Smooth muscle cell (in vitro differentiated cells): ENCODE measurements around the gene PSMD5. TPM values are rescaled to one million over a fixed set of nuclear protein-coding genes. Genes with fewer than 3 reads are reported as not detected.

ENCODE experiments used
- DNase-seq: peaks from one replicate; lab custom pipeline; 2025; ENCODE audit not compliant: unreplicated experiment; lab: John Stamatoyannopoulos, UW
- H2AFZ ChIP-seq: fragments of 200-600 bp; sonication (generic); 2 replicates; pipeline ENCODE4 v1.6.0; 2016; ENCODE audit warnings: antibody characterized with exemption, low read depth, mild to moderate bottlenecking
- H3F3A ChIP-seq: fragments of 200-600 bp; sonication (generic); 2 replicates; pipeline ENCODE4 v1.6.0; 2017; ENCODE audit warnings: antibody characterized with exemption, low read depth
- H3K27ac ChIP-seq: fragments of 200-600 bp; sonication (generic); 2 replicates; pipeline ENCODE4 v1.5.1; 2016; ENCODE audit warnings: low read depth, mild to moderate bottlenecking
- H3K27me3 ChIP-seq: fragments of 200-600 bp; sonication (generic); 2 replicates; pipeline ENCODE4 v1.6.1; 2016; ENCODE audit warnings: low read depth, mild to moderate bottlenecking
- H3K36me3 ChIP-seq: fragments of 200-600 bp; sonication (generic); 2 replicates; pipeline ENCODE4 v1.5.1; 2016; ENCODE audit warnings: low read depth
- H3K4me1 ChIP-seq: fragments of 200-600 bp; sonication (generic); 2 replicates; pipeline ENCODE4 v1.5.1; 2016; ENCODE audit warnings: low read depth
- H3K4me2 ChIP-seq: fragments of 200-600 bp; sonication (generic); 2 replicates; pipeline ENCODE4 v1.6.0; 2016; ENCODE audit warnings: mild to moderate bottlenecking
- H3K4me3 ChIP-seq: fragments of 200-600 bp; sonication (generic); 2 replicates; pipeline ENCODE4 v1.5.1; 2016; ENCODE audit warnings: mild to moderate bottlenecking
- H3K79me2 ChIP-seq: fragments of 200-600 bp; sonication (generic); 2 replicates; pipeline ENCODE4 v1.6.0; 2016; ENCODE audit warnings: low read depth, mild to moderate bottlenecking
- H3K9ac ChIP-seq: fragments of 200-600 bp; sonication (generic); 2 replicates; pipeline ENCODE4 v1.6.0; 2016; ENCODE audit warnings: low read depth
- H3K9me3 ChIP-seq: fragments of 200-600 bp; sonication (generic); replicated peaks from 2 replicates; pipeline ENCODE4 v1.5.1; 2016; ENCODE audit warnings: low read depth
- H4K20me1 ChIP-seq: fragments of 200-600 bp; sonication (generic); 2 replicates; pipeline ENCODE4 v1.6.0; 2016; ENCODE audit warnings: low read depth
- CTCF ChIP-seq: fragments of 200-600 bp; sonication (generic); IDR thresholded peaks from 2 replicates; pipeline ENCODE4 v1.5.1; 2017; ENCODE audit warnings: borderline replicate concordance, mild to moderate bottlenecking, antibody characterized with exemption; ENCODE audit not compliant: insufficient read depth, poor library complexity, severe bottlenecking
- WGBS: methylation state at CpG from one replicate; pipeline ENCODE4 v1.1.7; 2016; ENCODE audit warnings: low lambda C conversion rate; 5-methylcytosine and 5-hydroxymethylcytosine counted together
- polyA plus RNA-seq: library from polyadenylated mRNA; unstranded; fragments of >200 nt; fragmentation: Nextera tagmentation; extraction: Ambion mirVana; gene quantifications from 2 replicates; pipeline ENCODE4 v1.2.1, GENCODE V29; 2016
- total RNA-seq: library from RNA; depleted of rRNA; stranded (reverse); fragments of >200 nt; gene quantifications from 2 replicates; pipeline ENCODE4 v1.2.3, GENCODE V29; 2014

The PSMD5 gene
- total and polyA plus RNA-seq, 2 experiments from 2014 or later, result 14.4 to 18.6 TPM

- Histone ChIP-seq H3K9me3 (no peaks in the 10 kb centered on the region), H2AFZ (no peak overlapping the region), H3K4me2 (no peak overlapping the region), H3F3A (no peaks in the 10 kb centered on the region), H3K79me2 (no peaks in the 10 kb centered on the region), H3K36me3 (no peaks in the 10 kb centered on the region), H3K4me3 (no peak overlapping the region), H3K4me1 (no peaks in the 10 kb centered on the region), H3K9ac (no peak overlapping the region), H3K27me3 (no peaks in the 10 kb centered on the region), H4K20me1 (no peaks in the 10 kb centered on the region), H3K27ac (no peak overlapping the region)
- WGBS, result 90% methylated on average over 3 of the region's 3 CpGs
- DNase-seq, result no peak
- no peak for TF ChIP-seq CTCF
Measured at GRCh38 chr9:120830865-120831264, 11.9 kb downstream of the PSMD5 start.

DNA sequence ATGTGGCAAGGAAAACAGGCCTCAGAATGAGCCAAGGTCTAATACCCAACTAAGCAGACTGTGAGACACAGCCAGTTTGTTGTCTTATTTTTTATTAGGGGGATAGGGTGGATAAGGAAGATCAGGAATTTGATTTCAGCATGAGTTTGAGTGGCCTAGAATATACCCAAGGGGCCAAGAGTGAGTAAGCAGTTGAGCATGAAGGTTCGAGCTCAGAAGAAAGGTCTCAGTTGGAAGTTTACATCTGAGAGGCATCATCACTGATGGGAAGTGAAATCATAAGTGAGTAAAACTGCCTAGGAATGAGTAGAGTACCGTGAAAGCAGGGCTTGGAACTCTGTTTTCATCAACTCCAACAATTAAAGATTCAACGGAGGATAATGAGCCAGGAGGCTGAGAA, 12.6 kb downstream of the PSMD5 start:
- no peaks in the 10 kb centered on the region for H3K9me3 ChIP-seq
- no peak overlapping the region for H3K27ac ChIP-seq
- H3K4me3 ChIP-seq, result no peak overlapping the region
- no peak overlapping the region for H2AFZ ChIP-seq
- no peaks in the 10 kb centered on the region for H3K27me3 ChIP-seq
- H3F3A ChIP-seq, result no peaks in the 10 kb centered on the region
- 96% methylated on average over 3 of the region's 3 CpGs for WGBS
- no peaks in the 10 kb centered on the region for H3K79me2 ChIP-seq
- no peak overlapping the region for H3K4me2 ChIP-seq
- TF ChIP-seq CTCF, result no peak
- H4K20me1 ChIP-seq, result no peaks in the 10 kb centered on the region
- DNase-seq, result no peak
- no peak overlapping the region for H3K9ac ChIP-seq
- H3K4me1 ChIP-seq, result no peaks in the 10 kb centered on the region
- no peaks in the 10 kb centered on the region for H3K36me3 ChIP-seq

DNA sequence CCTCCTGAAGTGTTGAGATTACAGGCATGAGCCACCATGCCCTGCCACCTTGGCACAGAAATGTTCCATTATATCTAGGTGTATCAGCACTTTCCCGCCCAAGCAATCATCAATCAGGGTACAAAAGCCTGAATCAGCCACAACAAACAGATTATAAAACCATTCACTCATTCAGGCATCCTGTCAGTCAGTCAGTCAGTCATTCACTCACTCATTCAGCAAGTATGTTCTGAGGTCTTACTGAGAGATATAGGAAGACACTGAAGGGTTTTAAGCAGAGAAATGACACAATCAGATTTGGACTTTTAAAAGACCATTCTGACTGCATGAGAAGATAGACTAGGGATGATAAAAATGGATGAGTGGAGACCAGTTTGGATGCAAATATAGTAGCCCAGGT, 13.1 kb downstream of the PSMD5 start:
- WGBS, result 87% methylated on average over 1 of the region's 1 CpG
- no peak for TF ChIP-seq CTCF
- H3K36me3 ChIP-seq, result no peaks in the 10 kb centered on the region
- H3K9ac ChIP-seq, result no peak overlapping the region
- H3K4me3 ChIP-seq, result no peak overlapping the region
- H3K27me3 ChIP-seq, result no peaks in the 10 kb centered on the region
- H3K9me3 ChIP-seq, result no peaks in the 10 kb centered on the region
- no peaks in the 10 kb centered on the region for H3F3A ChIP-seq
- no peak for DNase-seq
- H2AFZ ChIP-seq, result no peak overlapping the region
- no peaks in the 10 kb centered on the region for H4K20me1 ChIP-seq
- H3K27ac ChIP-seq, result no peak overlapping the region
- no peaks in the 10 kb centered on the region for H3K79me2 ChIP-seq
- no peaks in the 10 kb centered on the region for H3K4me1 ChIP-seq
- no peak overlapping the region for H3K4me2 ChIP-seq

DNA sequence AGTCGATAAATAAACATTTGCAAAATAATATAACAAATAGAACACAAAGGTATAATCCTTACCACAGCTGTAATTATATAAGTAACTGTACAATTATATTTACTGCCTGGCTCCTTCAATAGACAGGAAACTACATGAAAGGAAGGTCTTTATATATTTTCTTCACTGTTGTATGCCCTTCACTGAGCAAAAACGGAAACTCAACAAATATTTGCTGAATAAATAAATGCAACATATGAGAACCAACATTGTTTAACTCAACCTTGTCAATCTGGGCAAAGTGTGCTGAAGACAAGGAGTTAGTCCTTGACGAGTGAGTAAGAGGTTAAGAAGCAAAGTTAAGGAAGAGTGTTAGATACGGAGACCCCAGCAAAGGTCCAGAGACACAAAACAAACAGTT, 22.6 kb downstream of the PSMD5 start:
- Histone ChIP-seq H2AFZ (no peak overlapping the region), H3F3A (no peaks in the 10 kb centered on the region), H3K4me3 (no peak overlapping the region), H3K9me3 (no peaks in the 10 kb centered on the region), H3K36me3 (no peaks in the 10 kb centered on the region), H3K9ac (no peak overlapping the region), H3K4me1 (no peaks in the 10 kb centered on the region), H3K27me3 (no peaks in the 10 kb centered on the region), H4K20me1 (no peaks in the 10 kb centered on the region), H3K4me2 (no peak overlapping the region), H3K27ac (no peak overlapping the region), H3K79me2 (no peaks in the 10 kb centered on the region)
- TF ChIP-seq CTCF, result no peak
- WGBS, result 91% methylated on average over 4 of the region's 4 CpGs
- no peak for DNase-seq
